Subcutaneous adipose tissue (tissue), 4 donors: ENCODE data around the gene ETS1. TPM values are rescaled to one million over a fixed set of nuclear protein-coding genes. Genes with fewer than 3 reads are reported as not detected.

Experiments
- CTCF ChIP-seq: fragments of 450-650 bp; IDR thresholded peaks from one replicate; pipeline ENCODE4 v1.5.1; 2016; ENCODE audit warnings: low read depth, mild to moderate bottlenecking, control low read depth, antibody characterized with exemption, moderate library complexity
- total RNA-seq, 4 donors: library from RNA; depleted of rRNA; stranded (reverse); fragments of >200 nt; gene quantifications; one replicate each; pipeline ENCODE4 v1.1.0, GENCODE V29; 2016

Gene ETS1
- total RNA-seq, 4 donors from 2014 or later, result 57.6 to 149 (median 96.7) TPM

GRCh38 chr11:128448200-128448886, 139.0 kb downstream of the ETS1 start:
- TF ChIP-seq CTCF, result no peak

GRCh38 chr11:128447233-128447632, 140.1 kb downstream of the ETS1 start:
- no peak for TF ChIP-seq CTCF

GRCh38 chr11:128437136-128437535, 150.2 kb downstream of the ETS1 start:
- TF ChIP-seq CTCF, result no peak

GRCh38 chr11:128434818-128435217, 152.5 kb downstream of the ETS1 start:
- no peak for TF ChIP-seq CTCF

- no peak for TF ChIP-seq CTCF
These were observed 152.9 kb downstream of the ETS1 start for GRCh38 chr11:128434411-128434810.

- no peak for TF ChIP-seq CTCF
These were observed 154.4 kb downstream of the ETS1 start for GRCh38 chr11:128432926-128433325.

- TF ChIP-seq CTCF, result no peak
These were observed 155.4 kb downstream of the ETS1 start for GRCh38 chr11:128431931-128432330.
